Activated naive CD4-positive, alpha-beta T cell treated with anti-CD3 and anti-CD28 coated beads, Interleukin-2, amount 50 U/mL, for 16 hours (primary cell): Measurements from ENCODE around the gene SPEM1.

Experiments
- DNase-seq: peaks from one replicate; pipeline ENCODE4 v3.0.0-alpha.2; 2020

Gene SPEM1

DNA sequence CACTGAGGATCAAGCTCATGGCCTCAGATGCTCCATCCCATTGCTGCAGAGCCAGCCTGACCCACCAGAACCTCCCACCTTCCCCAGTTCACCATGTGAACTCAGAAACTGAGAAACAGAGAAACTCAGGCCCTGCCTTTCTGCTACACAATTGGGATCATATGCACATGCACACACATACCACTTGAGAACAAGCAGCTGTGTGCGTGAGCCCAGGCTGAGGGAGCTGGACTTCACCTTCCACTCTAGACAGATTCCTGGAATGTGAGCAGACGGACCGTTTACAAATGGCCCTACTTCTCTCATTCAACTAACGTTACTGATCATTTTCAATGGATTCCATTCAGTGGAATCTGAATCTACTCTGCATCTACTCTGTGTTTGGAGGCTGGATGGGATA, 3.6 kb downstream of the SPEM1 start:
- DNase-seq, result no peak

DNA sequence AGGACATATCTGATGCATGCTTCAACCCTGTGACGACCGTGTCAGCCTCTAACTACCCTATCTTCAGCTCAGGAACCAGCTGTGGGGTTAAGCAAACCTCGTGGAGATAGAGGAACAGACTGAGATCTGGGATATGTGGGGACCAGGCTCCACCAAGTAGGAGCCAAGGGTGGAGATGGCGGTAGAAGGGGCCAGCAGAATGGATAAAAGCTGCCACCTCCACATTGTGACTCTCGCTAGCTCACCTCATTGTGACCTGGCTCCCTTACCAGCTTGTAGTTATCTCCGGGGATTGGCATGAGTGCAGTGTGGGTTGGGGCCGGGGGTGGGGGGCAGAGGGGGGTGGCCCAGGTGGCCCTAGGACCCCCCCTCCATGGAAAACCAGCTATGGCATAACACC, 5.2 kb downstream of the SPEM1 start, which contains the start of gene SPEM2:
Gene SPEM2, plus strand, starts transcription at position 301 of the 400 bp plus-strand sequence. Its CDS starts 73 bp downstream, at position 374.
- no peak for DNase-seq

DNA sequence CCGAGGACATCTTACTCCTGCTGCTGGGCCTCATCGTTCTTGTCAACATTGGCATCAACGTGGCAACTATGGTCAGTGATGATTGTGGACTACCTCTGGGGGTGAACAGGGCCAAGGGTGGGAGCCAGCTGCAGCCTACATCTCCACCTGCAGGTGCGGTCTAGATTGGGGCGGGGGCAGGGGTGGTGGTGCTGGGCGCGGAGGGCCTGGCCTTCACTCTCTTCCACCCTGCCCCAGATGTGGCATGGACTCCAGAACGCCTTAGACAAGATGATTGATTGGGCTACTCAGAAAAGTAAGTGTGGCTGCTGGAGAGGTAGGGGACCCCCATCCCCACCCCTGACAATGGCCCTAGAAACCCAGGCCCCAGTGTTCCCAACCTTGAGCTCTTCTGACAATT, 5.6 kb downstream of the SPEM1 start:
- no peak for DNase-seq

DNA sequence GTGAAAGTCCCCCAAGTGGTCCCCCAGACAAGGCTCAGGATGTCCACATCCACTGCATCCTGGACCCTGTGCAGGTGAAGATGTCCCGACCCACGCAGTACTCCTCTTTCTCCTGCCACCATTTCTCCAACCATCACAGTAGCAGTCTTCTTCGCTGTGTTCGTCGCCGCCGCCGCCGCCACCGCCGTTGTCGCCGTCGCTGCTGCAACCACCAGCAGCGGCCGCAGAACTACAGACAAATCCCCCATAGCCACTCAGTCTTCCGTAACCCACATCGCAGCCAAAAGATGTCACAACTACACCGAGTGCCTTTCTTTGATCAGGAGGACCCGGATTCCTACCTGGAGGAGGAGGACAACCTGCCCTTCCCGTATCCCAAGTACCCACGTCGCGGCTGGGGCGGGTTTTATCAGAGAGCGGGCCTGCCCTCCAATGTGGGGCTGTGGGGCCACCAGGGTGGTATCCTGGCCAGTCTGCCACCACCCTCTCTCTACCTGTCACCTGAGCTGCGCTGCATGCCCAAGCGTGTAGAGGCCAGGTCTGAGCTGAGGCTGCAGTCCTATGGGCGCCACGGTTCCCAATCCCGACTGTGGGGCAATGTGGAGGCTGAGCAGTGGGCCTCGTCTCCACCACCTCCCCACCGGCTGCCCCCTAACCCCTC, 6.2 kb downstream of the SPEM1 start:
- DNase-seq, result no peak

DNA sequence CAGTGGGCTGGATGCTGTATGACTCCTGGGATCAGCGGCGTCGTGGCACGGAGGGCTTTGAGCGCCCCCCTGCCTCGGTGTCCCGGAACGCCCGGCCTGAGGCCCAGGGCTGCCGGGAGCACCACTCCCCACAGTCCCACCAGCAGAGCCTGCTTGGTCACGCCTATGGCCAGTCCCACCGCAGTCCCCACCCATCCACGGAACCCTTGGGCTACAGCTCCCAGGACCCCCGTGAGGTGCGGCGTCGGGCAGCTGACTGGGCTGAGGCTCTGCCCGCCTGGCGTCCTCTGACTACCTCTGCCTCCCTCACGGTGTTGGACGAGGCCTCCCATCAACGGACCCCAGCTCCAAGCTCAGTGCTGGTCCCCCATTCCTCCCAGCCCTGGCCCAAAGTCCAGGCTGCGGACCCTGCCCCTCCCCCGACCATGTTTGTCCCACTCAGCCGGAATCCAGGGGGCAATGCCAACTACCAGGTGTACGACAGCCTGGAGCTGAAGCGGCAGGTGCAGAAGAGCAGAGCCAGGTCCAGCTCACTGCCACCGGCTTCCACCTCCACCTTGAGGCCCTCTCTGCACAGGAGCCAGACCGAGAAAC, 6.9 kb downstream of the SPEM1 start:
- no peak for DNase-seq

DNA sequence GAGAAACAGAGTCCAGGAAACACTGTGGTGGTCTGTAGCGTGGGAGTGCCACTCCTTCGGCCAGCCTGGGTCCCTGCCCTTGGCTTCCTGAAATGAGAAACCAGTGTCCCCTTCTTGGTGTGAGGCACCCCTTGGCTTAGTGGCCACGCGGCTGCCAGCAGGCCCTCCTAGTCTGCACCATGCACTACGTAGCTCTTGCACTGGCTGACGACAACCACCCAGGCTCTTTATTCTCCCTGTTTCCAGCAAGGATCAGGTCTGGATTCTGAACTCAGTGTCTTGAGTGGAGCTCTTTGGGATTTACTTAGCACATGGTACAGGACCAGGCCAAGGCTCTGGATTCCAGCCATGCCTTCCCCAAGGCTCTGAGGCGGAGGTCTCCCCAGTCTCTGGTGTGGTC, 7.4 kb downstream of the SPEM1 start:
- DNase-seq, result no peak

DNA sequence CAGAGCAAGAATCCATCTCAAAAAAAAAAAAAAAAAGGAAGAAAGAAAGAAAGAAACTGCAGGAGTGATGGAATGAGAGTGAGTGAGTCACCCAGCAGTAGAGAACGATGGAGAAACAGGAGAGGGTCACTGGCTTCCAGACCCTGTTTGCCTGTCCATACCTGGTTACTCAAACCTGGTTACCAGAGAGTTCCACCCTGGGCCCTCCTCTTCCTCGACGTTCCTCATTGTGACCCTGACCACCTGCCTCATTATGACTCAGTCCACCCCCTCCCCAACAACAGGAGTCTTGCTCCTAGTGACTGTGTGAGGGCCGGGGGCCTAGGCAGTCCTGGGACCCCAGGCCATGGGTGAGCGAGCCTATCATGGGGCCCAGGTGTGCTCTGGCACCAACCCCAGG, 8.4 kb downstream of the SPEM1 start, which contains the start of gene SPEM3:
Gene SPEM3, plus strand, starts transcription at position 301 of the 400 bp plus-strand sequence. Its CDS starts 46 bp downstream, at position 347.
- DNase-seq, result no peak

DNA sequence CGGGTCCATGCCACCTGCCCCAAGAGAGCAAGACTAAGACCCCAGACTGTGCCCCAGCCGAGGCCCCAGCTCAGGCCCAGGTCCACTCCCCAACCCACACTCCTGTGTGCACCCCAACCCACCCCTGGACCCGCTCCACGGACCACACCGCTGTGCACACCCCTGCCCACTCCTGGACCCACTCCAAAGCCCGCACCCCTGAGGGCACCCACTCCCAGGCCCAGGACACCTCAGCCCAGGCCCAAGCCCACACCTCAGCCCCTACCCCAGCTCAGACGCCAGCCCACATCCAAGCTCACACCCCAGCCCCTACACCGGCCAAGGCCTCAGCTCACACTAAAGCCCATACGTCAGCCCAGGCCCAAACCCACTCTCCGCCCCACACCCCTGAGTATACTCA, 9.6 kb downstream of the SPEM1 start:
- no peak for DNase-seq

DNA sequence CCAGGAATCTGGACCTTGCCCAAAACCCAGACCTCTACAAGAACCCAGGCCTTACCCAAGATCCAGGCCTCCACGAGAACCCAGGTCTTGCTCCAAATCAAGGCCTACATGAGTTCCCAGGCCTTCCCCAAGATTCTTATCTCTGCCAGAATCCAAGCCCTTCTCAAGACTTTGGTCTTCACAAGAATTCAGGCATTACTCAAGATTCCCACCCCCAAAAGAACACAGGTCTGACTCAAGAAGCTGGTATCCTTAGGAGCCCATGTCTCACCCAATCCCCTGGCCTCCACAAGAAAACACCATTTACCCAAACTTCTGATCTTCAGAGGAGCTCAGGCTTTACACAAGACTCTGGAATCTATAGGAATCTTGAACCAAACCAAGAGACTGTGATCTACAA, 11.1 kb downstream of the SPEM1 start:
- no peak for DNase-seq

DNA sequence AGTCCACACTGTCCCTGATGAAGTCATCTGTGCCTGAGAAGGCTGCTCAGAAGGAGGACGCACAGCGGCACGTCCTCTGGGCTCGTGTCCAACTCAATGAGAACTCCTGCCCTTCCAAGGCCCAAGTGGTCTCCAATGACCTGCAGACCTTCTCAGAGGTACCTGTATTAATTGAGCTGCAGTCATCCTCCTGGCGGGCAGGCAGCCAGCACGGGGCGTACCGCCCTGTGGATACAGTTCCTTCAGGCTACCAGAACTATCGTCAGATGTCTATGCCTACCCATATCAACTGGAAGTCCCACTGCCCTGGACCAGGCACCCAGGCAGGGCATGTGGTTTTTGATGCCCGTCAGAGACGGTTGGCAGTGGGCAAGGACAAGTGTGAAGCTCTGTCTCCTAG, 12.2 kb downstream of the SPEM1 start:
- no peak for DNase-seq

DNA sequence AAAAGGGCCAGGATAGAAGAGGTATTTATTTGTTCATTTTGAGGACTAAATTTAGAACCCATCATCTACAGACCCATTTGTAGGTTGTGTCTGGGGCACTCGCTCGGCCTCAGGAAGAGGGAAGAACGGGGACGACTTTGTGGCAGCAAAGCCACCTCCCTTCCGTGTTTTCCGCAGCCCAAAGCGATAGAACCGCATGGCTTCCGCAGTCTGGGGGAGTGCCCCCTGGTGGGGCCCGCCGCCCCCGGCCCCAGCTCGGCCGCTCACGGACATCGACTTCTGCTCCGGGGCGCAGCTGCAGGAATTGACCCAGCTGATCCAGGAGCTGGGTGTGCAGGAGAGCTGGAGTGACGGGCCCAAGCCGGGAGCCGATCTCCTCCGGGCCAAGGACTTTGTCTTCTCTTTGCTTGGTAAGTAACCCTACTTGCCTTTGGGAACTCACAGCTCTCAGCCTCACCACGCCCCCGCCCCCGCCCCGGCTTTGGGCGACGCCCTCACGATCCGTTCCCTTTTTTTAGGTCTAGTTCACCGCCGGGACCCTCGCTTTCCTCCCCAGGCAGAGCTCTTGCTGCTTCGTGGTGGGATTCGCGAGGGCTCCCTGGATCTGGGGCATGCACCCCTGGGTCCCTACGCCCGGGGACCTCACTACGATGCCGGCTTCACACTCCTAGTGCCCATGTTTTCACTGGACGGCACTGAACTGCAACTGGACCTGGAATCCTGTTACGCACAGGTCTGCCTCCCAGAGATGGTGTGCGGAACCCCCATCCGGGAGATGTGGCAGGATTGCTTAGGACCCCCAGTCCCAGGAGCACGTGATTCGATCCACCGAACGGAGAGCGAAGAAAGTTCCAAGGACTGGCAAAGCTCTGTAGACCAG, 15.8 kb downstream of the SPEM1 start:
- peak; percentile 56 for DNase-seq

DNA sequence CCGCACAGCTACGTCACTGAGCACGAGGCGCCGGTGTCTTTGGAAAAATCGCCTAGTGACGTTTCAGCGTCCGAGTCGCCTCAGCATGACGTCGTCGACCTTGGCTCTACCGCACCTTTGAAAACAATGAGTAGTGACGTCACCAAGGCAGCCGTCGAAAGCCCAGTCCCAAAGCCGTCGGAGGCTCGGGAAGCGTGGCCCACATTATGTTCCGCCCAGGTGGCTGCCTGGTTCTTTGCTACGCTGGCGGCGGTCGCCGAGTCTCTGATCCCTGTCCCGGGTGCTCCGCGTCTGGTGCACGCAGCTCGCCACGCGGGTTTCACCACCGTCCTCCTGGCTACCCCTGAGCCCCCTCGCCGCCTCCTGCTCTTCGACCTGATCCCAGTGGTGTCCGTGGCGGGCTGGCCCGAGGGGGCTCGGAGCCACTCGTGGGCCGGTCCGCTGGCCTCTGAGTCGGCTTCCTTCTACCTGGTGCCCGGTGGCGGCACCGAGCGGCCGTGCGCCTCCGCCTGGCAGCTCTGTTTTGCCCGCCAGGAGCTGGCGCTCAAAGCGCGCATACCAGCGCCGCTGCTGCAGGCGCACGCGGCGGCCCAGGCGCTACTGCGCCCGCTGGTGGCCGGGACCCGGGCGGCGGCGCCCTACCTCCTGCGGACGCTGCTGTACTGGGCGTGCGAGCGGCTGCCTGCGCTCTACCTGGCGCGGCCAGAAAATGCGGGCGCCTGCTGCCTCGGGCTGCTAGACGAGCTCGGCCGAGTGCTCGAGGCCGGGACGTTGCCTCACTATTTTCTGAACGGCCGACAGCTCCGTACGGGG, 16.6 kb downstream of the SPEM1 start:
- DNase-seq, result peak; percentile 85

DNA sequence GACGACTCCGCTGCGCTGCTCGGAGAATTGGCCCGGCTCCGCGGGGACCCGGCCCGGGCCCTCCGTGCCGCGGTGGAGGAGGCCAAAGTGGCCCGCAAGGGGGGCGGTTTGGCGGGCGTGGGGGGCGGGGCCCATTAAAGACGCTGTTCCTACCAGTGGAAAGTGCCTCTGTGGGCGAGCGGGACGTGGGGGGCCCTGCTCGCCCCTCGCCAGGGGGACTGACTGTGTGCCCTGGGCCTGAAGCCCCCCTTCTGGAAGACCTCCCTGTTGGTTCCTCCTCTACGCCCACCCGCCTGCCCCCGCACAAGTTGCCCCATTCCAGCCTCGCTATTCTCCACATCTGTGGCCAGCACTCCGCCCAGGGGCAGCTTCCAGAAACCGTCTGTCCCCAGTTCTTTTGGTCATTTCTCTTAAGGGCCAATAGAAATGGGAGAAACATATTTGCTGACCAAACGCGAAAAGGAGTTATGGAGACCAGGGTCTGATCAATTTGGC, 17.3 kb downstream of the SPEM1 start:
- no peak for DNase-seq

DNA sequence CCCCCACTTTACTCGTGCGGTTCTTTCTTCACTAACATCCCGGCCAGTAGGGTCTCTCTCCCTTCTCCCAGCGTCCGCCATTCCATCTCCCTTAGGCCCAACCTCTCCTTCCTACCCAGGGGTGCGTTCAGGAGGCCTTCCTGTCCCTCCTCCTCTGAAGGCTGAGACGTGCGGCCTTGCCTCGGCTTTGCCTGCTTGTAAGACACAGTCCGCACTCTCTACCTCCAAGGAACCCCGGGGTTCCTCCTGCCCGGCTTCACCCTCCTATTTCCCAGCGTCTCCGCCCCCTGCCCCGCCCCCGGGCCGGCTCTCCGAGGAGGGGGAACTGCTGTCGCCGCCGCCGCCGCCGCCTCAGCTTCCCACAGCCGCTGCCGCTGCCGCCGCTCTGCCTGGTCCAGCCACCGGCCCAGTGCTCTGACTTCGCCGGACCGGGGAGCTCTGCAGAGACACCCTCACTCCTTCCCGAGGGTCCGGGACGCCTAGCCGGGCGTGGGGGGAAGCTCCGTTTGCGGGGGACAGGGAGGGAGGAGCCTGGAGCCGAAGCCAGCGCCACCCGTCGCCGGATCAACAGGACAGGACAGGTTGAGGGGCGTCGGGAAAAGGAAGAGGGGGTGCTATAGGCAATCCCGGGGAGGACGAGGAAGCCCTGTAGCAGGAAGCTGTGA, 18.0 kb downstream of the SPEM1 start:
- DNase-seq, result peak; percentile 74

DNA sequence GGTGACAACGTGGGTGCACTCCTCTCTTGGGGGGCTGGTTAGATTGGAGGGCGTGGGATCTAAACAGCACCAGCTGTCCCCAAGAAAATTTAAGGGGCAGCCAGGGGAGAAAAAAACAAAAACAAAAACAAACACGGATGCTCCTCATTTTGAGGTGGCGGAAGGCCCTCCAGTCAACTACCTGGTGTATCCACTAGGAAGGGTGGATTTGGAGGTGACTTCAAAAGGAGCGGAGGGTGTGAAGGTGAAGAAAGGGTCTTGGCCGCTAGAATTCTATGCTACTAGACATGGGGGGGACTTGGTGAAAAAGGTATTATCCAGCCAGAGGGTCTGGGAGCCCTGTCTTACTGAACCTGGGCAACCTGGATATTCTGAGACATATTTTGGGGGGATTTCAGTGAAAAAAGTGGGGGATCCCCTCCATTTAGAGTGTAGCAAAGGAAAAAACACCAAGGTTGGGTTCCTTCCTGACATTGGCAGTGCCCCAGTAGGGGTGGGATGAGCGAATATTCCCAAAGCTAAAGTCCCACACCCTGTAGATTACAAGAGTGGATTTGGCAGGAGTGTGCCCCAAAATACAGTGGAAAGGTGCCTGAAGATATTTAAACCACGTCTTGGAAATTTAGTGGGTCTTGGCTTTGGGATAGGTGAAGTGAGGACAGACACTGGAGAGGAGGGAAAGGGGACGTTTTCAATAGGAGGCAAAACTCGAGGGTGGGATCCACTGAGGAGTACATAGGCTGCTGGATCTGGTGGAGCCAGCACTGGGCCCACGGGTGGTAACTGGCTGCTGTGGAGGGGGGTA, 18.7 kb downstream of the SPEM1 start:
- DNase-seq, result no peak

DNA sequence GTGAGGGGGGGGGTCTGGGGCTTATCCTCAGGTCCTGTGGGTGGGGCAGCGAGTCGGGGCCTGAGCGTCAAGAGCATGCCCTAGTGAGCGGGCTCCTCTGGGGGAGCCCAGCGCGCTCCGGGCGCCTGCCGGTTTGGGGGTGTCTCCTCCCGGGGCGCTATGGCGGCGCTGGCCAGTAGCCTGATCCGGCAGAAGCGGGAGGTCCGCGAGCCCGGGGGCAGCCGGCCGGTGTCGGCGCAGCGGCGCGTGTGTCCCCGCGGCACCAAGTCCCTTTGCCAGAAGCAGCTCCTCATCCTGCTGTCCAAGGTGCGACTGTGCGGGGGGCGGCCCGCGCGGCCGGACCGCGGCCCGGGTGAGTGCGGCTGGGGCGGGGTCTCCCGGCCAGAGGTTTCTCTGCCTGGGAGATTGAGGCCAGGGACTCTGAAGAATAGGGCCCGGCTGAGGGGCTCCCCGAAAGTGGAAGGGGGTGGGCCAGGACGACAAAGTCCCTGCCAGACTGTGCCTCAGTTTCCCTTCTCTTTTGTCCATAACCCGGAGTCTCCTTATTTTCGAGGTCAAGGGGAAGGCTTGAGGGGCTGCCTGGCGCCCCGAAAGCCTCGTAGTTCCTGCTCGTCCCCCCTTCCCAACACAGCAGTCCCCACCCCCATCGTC, 19.5 kb downstream of the SPEM1 start, which contains the start of gene FGF11:
Gene FGF11, plus strand, starts transcription at position 51 of the 651 bp plus-strand sequence. Its CDS starts 109 bp downstream, at position 160.
- no peak for DNase-seq

DNA sequence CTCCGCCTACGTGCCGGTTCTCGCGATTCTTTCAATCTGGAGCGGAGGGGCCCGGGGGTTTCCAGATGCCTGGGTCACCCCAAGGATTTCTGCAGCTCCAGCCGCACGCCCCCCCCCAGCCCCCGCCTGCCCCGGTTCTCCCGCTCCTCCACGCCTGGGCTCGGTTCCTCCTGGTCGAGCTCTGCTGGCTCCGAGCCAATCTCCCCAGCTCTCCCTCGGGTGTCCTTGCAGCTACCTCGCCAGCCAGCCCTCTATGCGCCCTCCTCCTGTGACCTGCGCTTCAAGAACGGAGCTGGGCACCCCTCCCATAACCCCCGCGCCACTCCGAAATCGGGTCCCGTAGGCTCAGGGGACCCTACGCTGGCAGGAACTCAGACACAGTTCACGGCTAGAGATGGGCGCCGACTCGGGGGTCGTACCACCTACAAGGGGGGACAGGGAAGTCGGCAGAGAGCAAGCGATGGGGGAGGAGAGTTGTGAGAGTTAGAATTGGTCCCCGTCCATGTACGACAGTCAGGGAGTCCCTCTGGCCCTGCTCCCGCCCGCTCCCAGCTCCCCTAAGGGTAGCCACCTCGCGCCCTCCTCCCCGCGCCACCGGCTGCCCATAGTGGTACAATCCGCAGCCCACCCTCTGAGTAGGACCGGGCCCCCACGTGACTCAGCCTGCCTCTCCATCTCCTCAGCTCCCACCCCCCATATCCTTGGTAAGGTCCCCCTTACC, 20.1 kb downstream of the SPEM1 start:
- peak; percentile 28 for DNase-seq

DNA sequence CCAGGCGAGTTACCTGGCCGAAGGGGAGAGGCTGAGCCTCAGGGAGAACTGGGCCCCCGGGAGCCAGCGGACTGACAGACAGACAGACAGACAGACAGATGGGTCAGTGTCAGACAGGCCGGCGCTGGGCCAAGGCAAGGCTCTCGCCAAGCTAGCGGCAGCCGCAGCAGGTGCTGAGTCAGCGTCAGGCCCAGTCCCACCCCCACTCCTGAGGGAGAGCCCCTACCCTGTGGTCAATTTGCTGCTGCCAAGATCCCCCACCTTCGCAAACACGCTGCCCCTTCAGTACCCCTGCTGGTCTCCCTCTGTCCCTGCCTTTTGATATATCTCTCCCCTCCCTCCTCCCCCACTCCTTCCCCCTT, 20.7 kb downstream of the SPEM1 start:
- DNase-seq, result no peak

DNA sequence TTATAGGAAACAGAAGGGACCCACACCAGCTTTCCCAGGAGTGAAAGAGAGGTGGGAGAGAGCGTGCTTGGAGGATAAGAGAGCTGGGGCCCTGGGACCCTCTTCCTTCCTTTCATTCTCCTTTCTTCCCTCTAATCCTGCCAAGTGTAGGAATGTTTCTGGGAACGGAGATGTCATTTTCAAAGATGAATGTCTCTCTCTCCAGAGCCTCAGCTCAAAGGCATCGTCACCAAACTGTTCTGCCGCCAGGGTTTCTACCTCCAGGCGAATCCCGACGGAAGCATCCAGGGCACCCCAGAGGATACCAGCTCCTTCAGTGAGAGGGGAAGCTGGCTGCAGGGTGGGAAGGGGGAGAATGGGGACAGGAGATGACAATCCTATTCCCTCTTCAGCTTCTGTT, 21.1 kb downstream of the SPEM1 start:
- no peak for DNase-seq

DNA sequence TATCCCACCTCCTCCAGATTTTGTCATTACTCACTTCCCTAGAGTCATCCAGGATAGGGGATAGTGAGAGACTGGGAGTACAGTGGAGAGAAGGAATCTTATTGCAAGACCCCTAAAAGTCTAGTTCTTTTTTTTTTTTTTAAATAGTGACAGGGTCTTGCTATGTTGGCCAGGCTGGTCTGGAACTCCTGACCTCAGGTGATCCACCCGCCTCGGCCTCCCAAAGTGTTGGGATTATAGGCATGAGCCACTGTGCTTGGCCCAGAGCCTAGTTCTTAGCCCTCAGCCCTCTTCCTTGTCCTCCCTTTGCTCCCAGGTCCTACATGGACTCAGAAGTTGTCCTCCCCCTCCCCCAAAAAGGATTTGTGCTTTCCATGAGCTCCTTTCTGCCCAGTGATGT, 22.0 kb downstream of the SPEM1 start:
- no peak for DNase-seq
